Karpas-422 (cell line): ENCODE data around the gene SCN5A. TPM values are rescaled to one million over a fixed set of nuclear protein-coding genes. Genes with fewer than 3 reads are reported as not detected.

Experiments used
- DNase-seq: peaks from one replicate; pipeline ENCODE4 v3.0.0-alpha.2; 2015
- H2AFZ ChIP-seq: fragments of 200-600 bp; sonication (generic); 2 replicates; pipeline ENCODE4 v1.6.1; 2014; ENCODE audit warnings: antibody characterized with exemption, low read length, mixed read lengths
- H3K27ac ChIP-seq: fragments of 200-600 bp; sonication (generic); 2 replicates; pipeline ENCODE4 v1.5.1; 2014; ENCODE audit warnings: mild to moderate bottlenecking, low read length, moderate library complexity
- H3K27me3 ChIP-seq: fragments of 200-600 bp; sonication (generic); 2 replicates; pipeline ENCODE4 v1.6.1; 2014; ENCODE audit warnings: low read length, mixed read lengths
- H3K36me3 ChIP-seq: fragments of 200-600 bp; sonication (generic); 2 replicates; pipeline ENCODE4 v1.6.1; 2014; ENCODE audit warnings: low read length, mixed read lengths; ENCODE audit not compliant: insufficient read depth
- H3K4me1 ChIP-seq: fragments of 200-600 bp; sonication (generic); 2 replicates; pipeline ENCODE4 v1.6.1; 2014; ENCODE audit warnings: mild to moderate bottlenecking, low read length, mixed read lengths
- H3K4me2 ChIP-seq: fragments of 200-600 bp; sonication (generic); 2 replicates; pipeline ENCODE4 v1.6.1; 2014; ENCODE audit warnings: low read length, low read depth, mild to moderate bottlenecking; ENCODE audit not compliant: poor library complexity, severe bottlenecking
- H3K4me3 ChIP-seq: fragments of 200-600 bp; sonication (generic); 2 replicates; pipeline ENCODE4 v1.5.1; 2014; ENCODE audit warnings: mild to moderate bottlenecking, antibody characterized with exemption, low read length, mixed read lengths
- H3K79me2 ChIP-seq: fragments of 200-600 bp; sonication (generic); 2 replicates; pipeline ENCODE4 v1.6.1; 2014; ENCODE audit warnings: mild to moderate bottlenecking, low read length, mixed read lengths
- H3K9ac ChIP-seq: fragments of 200-600 bp; sonication (generic); 2 replicates; pipeline ENCODE4 v1.6.0; 2014; ENCODE audit warnings: low read length
- H3K9me2 ChIP-seq: fragments of 200-600 bp; sonication (generic), shearing (Covaris generic); replicated peaks from 2 replicates; pipeline ENCODE4 v1.6.0; 2014; ENCODE audit warnings: mild to moderate bottlenecking, low read length, moderate library complexity; ENCODE audit not compliant: insufficient read depth
- H3K9me3 ChIP-seq: fragments of 300-700, 200-600 bp; sonication (generic); 2 replicates; pipeline ENCODE4 v1.6.1; 2014; ENCODE audit warnings: low read length, mixed read lengths
- H4K20me1 ChIP-seq: fragments of 200-600 bp; sonication (generic); 2 replicates; pipeline ENCODE4 v1.6.1; 2014; ENCODE audit warnings: mild to moderate bottlenecking, antibody characterized with exemption, low read length, low read depth; ENCODE audit not compliant: insufficient read depth
- total RNA-seq: library from RNA; depleted of rRNA; stranded (reverse); fragments of >200 nt; shearing (Covaris generic); gene quantifications from 2 replicates; pipeline ENCODE4 v1.2.3, GENCODE V29; 2014; ENCODE audit warnings: low replicate concordance

Gene SCN5A
- total RNA-seq, 1 experiment from 2014 or later = not detected

GRCh38 chr3:38645601-38646000 lies 3.9 kb downstream of the SCN5A start:
- peaks cover 2% of the 10 kb centered on the region; the same call in 1 of the 2 replicates for H3K4me1 ChIP-seq
- DNase-seq = no peak
- H3K4me2 ChIP-seq = no peak overlapping the region
- H3K27ac ChIP-seq = no peak overlapping the region
- H2AFZ ChIP-seq = no peak overlapping the region
- H3K4me3 ChIP-seq = no peak overlapping the region
- no peaks in the 10 kb centered on the region for H3K27me3 ChIP-seq
- H4K20me1 ChIP-seq = no peaks in the 10 kb centered on the region
- no peaks in the 10 kb centered on the region for H3K79me2 ChIP-seq
- H3K36me3 ChIP-seq = no peaks in the 10 kb centered on the region
- no peak overlapping the region for H3K9ac ChIP-seq
- no peaks in the 10 kb centered on the region for H3K9me2 ChIP-seq
- no peaks in the 10 kb centered on the region for H3K9me3 ChIP-seq

GRCh38 chr3:38645076-38645475 lies 4.4 kb downstream of the SCN5A start:
- Histone ChIP-seq H3K36me3 (no peaks in the 10 kb centered on the region), H3K79me2 (no peaks in the 10 kb centered on the region), H3K4me3 (no peak overlapping the region), H3K9me3 (no peaks in the 10 kb centered on the region), H3K9me2 (no peaks in the 10 kb centered on the region), H3K27me3 (no peaks in the 10 kb centered on the region), H2AFZ (no peak overlapping the region), H3K27ac (no peak overlapping the region), H3K9ac (no peak overlapping the region), H3K4me1 (peaks cover 2% of the 10 kb centered on the region; the same call in 1 of the 2 replicates), H3K4me2 (no peak overlapping the region), H4K20me1 (no peaks in the 10 kb centered on the region)
- DNase-seq = no peak

- H3K4me2 ChIP-seq = no peak overlapping the region
- H3K27ac ChIP-seq = no peak overlapping the region
- DNase-seq = no peak
- H2AFZ ChIP-seq = no peak overlapping the region
- no peak overlapping the region for H3K9ac ChIP-seq
- no peaks in the 10 kb centered on the region for H4K20me1 ChIP-seq
- H3K9me2 ChIP-seq = no peaks in the 10 kb centered on the region
- H3K4me1 ChIP-seq = no peaks in the 10 kb centered on the region
- H3K9me3 ChIP-seq = no peaks in the 10 kb centered on the region
- H3K4me3 ChIP-seq = no peak overlapping the region
- no peaks in the 10 kb centered on the region for H3K27me3 ChIP-seq
- H3K79me2 ChIP-seq = no peaks in the 10 kb centered on the region
- no peaks in the 10 kb centered on the region for H3K36me3 ChIP-seq
Measured at GRCh38 chr3:38644662-38645053, 4.8 kb downstream of the SCN5A start.

GRCh38 chr3:38644016-38644661 lies 5.3 kb downstream of the SCN5A start:
- H3K27me3 ChIP-seq = no peaks in the 10 kb centered on the region
- no peak overlapping the region for H3K4me2 ChIP-seq
- no peaks in the 10 kb centered on the region for H3K9me2 ChIP-seq
- H3K4me3 ChIP-seq = no peak overlapping the region
- H3K4me1 ChIP-seq = no peaks in the 10 kb centered on the region
- H3K9ac ChIP-seq = no peak overlapping the region
- H4K20me1 ChIP-seq = no peaks in the 10 kb centered on the region
- no peak overlapping the region for H3K27ac ChIP-seq
- no peak for DNase-seq
- no peaks in the 10 kb centered on the region for H3K9me3 ChIP-seq
- H2AFZ ChIP-seq = no peak overlapping the region
- no peaks in the 10 kb centered on the region for H3K36me3 ChIP-seq
- no peaks in the 10 kb centered on the region for H3K79me2 ChIP-seq

GRCh38 chr3:38643592-38643991 lies 5.9 kb downstream of the SCN5A start:
- H3K79me2 ChIP-seq = no peaks in the 10 kb centered on the region
- H3K9ac ChIP-seq = no peak overlapping the region
- H3K4me3 ChIP-seq = no peak overlapping the region
- H3K9me3 ChIP-seq = no peaks in the 10 kb centered on the region
- H2AFZ ChIP-seq = no peak overlapping the region
- no peaks in the 10 kb centered on the region for H4K20me1 ChIP-seq
- H3K4me2 ChIP-seq = no peak overlapping the region
- H3K27me3 ChIP-seq = no peaks in the 10 kb centered on the region
- DNase-seq = no peak
- no peaks in the 10 kb centered on the region for H3K36me3 ChIP-seq
- no peak overlapping the region for H3K27ac ChIP-seq
- no peaks in the 10 kb centered on the region for H3K4me1 ChIP-seq
- H3K9me2 ChIP-seq = no peaks in the 10 kb centered on the region

- Histone ChIP-seq H3K27ac (no peak overlapping the region), H3K79me2 (no peaks in the 10 kb centered on the region), H4K20me1 (no peaks in the 10 kb centered on the region), H3K27me3 (no peaks in the 10 kb centered on the region), H2AFZ (no peak overlapping the region), H3K9me2 (no peaks in the 10 kb centered on the region), H3K4me2 (no peak overlapping the region), H3K4me3 (no peak overlapping the region), H3K4me1 (no peaks in the 10 kb centered on the region), H3K36me3 (no peaks in the 10 kb centered on the region), H3K9me3 (no peaks in the 10 kb centered on the region), H3K9ac (no peak overlapping the region)
- no peak for DNase-seq
Measured at GRCh38 chr3:38643090-38643489, 6.4 kb downstream of the SCN5A start.

- Histone ChIP-seq H2AFZ (no peak overlapping the region), H3K27ac (no peak overlapping the region), H3K9me2 (no peaks in the 10 kb centered on the region), H3K9ac (no peak overlapping the region), H3K9me3 (no peaks in the 10 kb centered on the region), H3K4me2 (no peak overlapping the region), H3K4me1 (no peaks in the 10 kb centered on the region), H3K79me2 (no peaks in the 10 kb centered on the region), H3K4me3 (no peak overlapping the region), H4K20me1 (no peaks in the 10 kb centered on the region), H3K27me3 (no peaks in the 10 kb centered on the region), H3K36me3 (no peaks in the 10 kb centered on the region)
- DNase-seq = no peak
Measured at GRCh38 chr3:38641461-38642110, 7.9 kb downstream of the SCN5A start.

GRCh38 chr3:38640661-38641452 lies 8.6 kb downstream of the SCN5A start:
- no peak overlapping the region for H3K4me2 ChIP-seq
- H3K4me1 ChIP-seq = no peaks in the 10 kb centered on the region
- H3K27me3 ChIP-seq = no peaks in the 10 kb centered on the region
- no peak for DNase-seq
- H3K9me2 ChIP-seq = no peaks in the 10 kb centered on the region
- H3K9ac ChIP-seq = no peak overlapping the region
- H3K79me2 ChIP-seq = no peaks in the 10 kb centered on the region
- H3K27ac ChIP-seq = no peak overlapping the region
- no peaks in the 10 kb centered on the region for H4K20me1 ChIP-seq
- H3K36me3 ChIP-seq = no peaks in the 10 kb centered on the region
- H3K9me3 ChIP-seq = no peaks in the 10 kb centered on the region
- no peak overlapping the region for H3K4me3 ChIP-seq
- H2AFZ ChIP-seq = no peak overlapping the region
